GM15510 (cell line): ENCODE results near the gene PGGHG.

Experiments
- POLR2A ChIP-seq: IDR thresholded peaks from 3 replicates; pipeline ENCODE4 v1.6.1; 2011; ENCODE audit warnings: borderline replicate concordance; ENCODE audit not compliant: insufficient read length; ENCODE audit errors: extremely low read depth

PGGHG gene

DNA sequence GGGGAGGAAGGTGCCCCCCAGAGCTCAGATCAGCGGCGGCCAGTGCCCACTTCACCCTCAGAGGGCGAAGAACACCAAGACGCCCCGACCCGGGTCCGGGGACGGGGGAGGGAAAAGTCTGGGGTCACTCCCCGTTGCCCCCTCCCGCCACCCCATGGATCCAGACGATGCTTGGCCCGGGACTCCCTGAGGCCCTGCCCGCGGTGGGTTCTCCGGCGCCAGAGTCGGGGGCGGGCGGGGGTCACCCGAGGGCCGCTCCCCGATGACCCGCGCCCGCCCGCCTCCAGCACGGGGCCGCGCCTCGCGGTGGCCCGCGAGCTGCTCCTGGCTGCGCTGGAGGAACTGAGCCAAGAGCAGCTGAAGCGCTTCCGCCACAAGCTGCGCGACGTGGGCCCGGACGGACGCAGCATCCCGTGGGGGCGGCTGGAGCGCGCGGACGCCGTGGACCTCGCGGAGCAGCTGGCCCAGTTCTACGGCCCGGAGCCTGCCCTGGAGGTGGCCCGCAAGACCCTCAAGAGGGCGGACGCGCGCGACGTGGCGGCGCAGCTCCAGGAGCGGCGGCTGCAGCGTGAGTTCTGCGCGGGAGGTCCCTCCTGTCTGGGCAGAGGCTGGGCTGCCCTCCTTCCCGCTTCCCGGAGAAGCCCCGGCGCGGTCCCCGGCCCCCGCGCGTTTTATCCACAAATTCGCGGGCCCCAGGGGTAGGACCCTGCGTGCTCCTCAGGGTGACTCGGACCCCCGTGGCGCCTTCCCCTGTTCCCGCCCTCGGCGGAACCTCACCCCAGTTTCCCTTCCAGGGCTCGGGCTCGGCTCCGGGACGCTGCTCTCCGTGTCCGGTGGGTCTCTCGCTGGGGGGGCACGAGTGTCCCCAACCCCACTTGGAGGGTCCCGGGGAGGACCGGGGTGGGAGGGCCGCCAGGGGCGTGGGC is 9.6 kb upstream of the PGGHG start:
- TF ChIP-seq POLR2A, result no peak

DNA sequence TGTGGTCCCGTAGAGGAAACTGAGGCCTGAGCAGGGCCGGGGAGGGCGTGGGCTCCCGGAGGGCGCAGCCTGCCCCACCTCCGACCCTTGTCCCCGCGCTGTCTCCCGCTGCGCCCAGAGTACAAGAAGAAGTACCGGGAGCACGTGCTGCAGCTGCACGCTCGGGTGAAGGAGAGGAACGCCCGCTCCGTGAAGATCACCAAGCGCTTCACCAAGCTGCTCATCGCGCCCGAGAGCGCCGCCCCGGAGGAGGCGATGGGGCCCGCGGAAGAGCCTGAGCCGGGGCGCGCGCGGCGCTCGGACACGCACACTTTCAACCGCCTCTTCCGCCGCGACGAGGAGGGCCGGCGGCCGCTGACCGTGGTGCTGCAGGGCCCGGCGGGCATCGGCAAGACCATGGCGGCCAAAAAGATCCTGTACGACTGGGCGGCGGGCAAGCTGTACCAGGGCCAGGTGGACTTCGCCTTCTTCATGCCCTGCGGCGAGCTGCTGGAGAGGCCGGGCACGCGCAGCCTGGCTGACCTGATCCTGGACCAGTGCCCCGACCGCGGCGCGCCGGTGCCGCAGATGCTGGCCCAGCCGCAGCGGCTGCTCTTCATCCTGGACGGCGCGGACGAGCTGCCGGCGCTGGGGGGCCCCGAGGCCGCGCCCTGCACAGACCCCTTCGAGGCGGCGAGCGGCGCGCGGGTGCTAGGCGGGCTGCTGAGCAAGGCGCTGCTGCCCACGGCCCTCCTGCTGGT is 8.8 kb upstream of the PGGHG start:
- no peak for TF ChIP-seq POLR2A

DNA sequence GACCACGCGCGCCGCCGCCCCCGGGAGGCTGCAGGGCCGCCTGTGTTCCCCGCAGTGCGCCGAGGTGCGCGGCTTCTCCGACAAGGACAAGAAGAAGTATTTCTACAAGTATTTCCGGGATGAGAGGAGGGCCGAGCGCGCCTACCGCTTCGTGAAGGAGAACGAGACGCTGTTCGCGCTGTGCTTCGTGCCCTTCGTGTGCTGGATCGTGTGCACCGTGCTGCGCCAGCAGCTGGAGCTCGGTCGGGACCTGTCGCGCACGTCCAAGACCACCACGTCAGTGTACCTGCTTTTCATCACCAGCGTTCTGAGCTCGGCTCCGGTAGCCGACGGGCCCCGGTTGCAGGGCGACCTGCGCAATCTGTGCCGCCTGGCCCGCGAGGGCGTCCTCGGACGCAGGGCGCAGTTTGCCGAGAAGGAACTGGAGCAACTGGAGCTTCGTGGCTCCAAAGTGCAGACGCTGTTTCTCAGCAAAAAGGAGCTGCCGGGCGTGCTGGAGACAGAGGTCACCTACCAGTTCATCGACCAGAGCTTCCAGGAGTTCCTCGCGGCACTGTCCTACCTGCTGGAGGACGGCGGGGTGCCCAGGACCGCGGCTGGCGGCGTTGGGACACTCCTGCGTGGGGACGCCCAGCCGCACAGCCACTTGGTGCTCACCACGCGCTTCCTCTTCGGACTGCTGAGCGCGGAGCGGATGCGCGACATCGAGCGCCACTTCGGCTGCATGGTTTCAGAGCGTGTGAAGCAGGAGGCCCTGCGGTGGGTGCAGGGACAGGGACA is 8.0 kb upstream of the PGGHG start:
- TF ChIP-seq POLR2A, result no peak

DNA sequence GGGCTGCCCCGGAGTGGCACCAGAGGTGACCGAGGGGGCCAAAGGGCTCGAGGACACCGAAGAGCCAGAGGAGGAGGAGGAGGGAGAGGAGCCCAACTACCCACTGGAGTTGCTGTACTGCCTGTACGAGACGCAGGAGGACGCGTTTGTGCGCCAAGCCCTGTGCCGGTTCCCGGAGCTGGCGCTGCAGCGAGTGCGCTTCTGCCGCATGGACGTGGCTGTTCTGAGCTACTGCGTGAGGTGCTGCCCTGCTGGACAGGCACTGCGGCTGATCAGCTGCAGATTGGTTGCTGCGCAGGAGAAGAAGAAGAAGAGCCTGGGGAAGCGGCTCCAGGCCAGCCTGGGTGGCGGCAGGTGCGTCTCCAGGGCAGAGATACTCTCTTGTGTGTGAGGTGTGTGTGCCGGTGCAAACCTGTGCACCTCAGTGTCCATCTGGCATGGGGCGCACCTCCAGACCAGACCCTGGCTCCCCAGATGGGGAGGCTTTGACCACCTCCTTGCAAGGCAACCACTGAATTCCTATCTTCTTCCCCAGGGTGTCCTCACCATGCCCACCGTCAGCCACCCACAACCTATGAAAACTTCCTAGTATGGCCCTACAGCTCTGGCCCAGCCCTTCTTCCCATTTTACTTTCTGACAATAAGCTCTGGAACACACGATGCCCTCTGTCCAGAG is 7.3 kb upstream of the PGGHG start:
- no peak for TF ChIP-seq POLR2A

DNA sequence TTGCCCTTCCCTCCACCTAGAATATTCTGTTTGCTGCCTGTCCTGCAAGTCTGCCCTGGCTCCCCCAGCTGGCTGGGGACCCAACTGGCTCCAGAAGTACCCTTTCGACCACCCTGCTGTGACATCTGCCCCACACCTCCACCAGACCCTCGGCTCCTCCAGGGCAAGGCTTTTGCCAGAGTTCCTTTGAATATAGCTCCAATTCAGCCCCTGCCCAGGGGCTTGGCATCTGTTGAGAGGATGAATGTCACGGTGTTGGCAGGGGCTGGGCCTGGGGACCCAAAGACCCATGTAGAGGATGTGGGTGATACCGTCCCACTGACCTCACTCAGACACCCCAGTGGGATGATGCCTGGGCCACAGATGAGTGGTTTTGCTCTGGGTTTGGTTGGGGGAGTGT is 6.8 kb upstream of the PGGHG start:
- TF ChIP-seq POLR2A, result no peak

DNA sequence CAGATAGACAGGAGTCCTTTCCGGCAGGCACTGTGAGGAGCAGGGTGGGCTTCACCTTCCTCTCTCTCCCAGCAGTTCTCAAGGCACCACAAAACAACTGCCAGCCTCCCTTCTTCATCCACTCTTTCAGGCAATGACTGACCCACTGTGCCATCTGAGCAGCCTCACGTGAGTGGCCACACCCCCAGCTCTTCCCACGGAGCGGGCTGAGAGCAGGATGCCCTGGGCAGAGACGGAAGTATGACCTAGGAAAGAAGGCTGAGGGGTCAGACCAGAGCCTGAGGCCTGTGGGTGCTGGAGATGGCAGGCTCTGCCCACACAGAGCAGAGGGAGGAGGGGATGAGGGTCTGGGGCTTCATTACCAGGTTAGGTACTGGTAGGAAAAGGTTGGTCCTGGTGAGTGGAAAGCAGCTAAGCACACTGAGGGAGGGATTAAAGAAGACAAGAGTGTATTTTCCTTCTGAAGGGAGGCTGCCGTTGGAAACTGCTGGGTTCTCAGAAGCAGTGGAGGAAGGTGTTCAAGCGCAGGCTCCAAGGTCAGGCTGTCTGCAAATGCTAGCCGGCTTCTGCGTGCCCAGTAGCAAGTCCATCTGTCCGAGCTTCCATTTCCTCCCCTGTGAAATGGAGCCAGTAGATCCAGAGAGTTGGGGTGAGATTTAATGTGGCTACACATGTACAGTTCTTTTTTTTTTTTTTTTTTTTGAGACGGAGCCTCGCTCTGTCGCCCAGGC is 6.1 kb upstream of the PGGHG start:
- TF ChIP-seq POLR2A, result no peak

DNA sequence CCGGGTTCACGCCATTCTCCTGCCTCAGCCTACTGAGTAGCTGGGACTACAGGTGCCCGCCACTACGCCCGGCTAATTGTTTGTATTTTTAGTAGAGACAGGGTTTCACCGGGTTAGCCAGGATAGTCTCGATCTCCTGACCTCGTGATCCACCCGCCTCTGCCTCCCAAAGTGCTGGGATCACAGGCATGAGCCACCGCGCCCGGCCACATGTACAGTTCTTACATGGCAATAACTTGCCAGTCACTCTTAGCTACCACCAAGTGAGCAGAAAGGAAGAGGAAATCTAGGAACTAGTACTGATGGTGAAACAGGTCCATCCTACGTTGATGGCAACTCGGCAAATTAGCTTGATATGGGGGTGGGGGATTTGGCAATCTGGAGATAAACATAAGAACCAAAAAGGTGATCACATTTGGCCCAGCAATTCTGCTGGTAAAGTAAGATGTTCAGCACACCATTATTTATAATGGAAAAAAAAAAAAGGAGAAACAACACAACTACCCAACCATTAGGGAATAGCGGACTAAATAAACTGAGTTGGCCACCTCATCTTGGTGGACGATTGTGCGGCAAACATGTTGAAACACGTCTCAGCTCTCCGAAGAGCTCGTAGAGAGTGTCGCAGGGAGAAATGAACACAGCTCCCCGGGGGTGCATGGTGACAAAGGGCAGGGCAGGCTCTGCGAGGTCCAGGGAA is 5.4 kb upstream of the PGGHG start:
- TF ChIP-seq POLR2A, result no peak

DNA sequence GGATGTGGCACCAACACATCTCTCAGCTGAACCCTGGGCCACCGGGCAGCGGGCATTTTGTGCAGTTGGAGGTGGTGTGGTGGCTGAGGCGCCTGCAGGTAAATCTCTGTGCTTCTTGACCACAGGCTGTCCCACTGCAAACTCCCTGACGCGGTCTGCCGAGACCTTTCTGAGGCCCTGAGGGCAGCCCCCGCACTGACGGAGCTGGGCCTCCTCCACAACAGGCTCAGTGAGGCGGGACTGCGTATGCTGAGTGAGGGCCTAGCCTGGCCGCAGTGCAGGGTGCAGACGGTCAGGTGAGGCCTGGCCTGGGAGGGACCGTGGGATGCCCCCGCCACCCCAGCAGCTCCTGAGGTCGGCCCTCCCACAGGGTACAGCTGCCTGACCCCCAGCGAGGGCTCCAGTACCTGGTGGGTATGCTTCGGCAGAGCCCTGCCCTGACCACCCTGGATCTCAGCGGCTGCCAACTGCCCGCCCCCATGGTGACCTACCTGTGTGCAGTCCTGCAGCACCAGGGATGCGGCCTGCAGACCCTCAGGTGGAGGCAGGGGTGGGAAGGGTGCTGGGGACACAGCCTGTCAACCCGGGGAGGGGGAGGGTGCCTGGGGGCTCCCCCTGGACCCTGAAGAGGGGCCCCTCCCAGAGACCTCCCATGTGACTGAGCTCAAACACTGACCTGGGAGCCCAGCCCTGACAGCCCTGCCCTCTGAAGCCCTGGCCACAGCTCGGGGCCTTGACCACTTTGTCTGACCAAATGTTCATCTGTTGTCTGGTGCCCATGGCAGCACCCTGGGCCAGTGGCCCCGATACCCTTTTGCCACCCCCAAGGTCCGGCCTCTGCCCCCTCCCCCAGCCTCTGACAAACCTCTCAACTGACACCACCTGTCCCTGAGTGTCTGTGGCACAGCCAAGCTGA is 4.6 kb upstream of the PGGHG start:
- no peak for TF ChIP-seq POLR2A

DNA sequence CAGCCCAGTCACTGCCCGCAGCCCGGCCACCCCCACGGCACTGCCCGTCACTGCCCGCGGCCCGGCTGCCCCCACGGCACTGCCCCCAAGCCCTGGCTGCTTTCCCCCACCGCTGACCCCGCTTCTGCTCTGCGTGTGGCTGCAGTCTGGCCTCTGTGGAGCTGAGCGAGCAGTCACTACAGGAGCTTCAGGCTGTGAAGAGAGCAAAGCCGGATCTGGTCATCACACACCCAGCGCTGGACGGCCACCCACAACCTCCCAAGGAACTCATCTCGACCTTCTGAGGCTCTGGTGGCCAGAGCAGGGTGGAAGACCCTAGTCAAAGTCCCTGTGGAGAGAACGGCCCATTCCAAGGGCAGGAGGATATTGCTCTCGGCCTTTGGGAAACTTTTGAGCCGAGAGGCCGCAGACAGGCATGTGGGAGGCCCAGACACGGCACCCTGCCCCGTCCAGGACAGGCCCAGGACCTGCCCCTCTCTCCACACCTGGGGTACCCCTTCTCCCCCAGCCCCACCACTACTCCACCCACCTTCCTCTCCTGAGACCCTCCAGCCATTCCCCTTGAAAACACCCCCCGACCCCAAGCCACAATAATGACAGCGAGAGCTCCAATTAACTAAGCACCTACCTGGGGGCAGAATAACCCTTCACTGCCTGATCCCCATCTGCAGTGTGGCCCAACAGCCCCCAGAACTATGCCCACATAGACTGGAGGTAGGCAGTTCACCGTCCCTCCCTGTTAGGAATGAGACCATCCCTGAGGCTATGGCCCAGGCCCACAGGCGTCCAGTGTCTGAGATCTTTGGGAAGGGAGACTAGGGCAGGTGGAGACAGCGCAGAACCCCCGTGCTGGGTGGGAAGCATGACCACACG is 3.7 kb upstream of the PGGHG start:
- TF ChIP-seq POLR2A, result no peak

DNA sequence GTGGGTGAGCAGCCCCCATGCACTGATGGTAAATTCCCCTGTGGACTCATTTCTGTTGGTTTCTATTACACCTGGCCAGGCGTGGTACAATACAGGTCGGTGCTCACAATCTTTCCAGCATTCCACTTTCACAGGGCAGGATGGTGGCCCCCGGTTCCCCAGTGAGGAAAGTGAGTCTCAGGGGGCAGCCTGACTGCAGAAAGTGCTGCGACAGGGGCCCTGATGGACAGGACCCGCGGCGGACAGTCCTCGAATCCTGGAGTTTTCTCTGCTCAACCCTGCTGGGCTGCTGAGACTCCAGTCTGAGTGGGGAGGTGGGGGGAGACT is 3.1 kb upstream of the PGGHG start:
- no peak for TF ChIP-seq POLR2A

DNA sequence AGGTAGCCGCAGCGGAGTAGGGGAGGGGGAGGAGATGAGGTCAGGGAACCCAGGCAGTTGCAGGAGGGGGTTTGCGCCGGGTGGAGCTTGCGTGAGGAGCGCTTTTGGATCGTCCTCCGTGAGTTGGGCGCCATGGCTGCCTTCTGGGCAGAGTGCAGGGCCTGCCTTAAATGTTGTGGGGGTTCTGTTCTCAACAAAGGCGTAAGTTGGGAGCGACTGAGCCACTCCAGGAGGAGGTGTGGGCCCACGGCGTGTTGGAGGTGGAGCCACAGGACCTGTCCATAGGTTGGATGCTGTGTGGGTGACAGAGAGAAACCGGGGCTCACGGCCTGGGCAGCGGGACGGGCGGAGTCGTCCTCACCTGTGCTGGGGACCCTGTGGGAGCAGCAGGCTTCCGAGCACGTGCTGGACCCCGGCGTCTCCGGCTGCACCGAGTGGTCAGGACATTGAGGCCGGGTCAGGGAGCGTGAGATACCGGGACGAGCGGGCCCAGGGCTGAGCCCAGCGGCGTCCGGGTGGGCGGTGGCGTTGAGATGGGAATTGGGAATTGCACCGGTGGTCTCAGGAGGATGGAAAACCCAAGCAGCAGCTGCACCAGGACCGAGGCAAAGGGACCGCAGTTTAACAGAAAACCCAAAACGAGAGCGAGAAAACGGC is 977 bp upstream of the PGGHG start:
- no peak for TF ChIP-seq POLR2A

DNA sequence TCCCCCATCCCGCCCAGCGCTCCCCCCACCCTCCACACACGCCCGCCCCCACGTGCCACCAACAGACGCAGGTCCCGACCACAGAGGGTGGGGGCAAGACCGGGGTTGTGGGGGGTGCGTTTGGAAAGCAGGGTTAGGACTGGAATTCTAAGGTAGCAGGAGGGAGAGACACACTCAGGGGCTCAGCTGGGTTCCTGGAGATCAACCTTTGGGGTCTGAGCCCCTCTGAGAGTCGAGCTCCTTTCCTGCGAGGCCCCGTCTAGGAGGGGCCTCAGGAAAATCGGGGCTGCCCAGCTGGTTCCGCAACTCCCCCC is 429 bp downstream of the PGGHG start:
- TF ChIP-seq POLR2A, result no peak
